ENCODE measurements around the gene CTNND2.

The CTNND2 gene

DNA sequence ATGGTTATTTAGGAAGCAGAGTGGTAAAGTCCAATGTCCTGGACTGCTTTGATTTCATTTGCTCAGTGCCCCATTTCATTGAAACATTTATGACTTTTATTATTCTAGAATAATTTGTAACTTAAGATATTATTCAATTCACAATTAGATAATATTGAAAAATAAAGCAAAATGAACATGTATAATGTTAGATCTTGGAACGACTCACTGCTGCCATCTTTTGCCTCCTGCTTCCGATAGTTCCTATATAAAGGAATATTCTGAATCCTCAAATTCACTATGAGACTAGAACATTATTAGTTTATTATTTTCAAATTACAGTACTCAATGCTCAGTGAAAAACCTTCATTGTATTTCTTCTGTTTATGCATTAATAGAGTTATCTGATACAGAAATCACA, 2.3 kb upstream of the CTNND2 start:
- Histone ChIP-seq H3K27ac (ENCODE audit: low read depth, low read length) (no peak overlapping the region), H3K4me1 (ENCODE audit: control insufficient read depth in 1 of 2, insufficient read depth in 2 of 2, low read length in 2 of 2) (no peaks in the 10 kb centered on the region), H3K4me3 (ENCODE audit: low read depth in 1 of 2, low read length in 2 of 2) (no peak overlapping the region), H3K27me3 (ENCODE audit: control insufficient read depth in 1 of 2, insufficient read depth in 2 of 2, low read length in 2 of 2) (peaks cover 17 to 25% of the 10 kb centered on the region in 2 donors), H3K36me3 (ENCODE audit: control insufficient read depth in 1 of 2, insufficient read depth in 2 of 2, low read length in 2 of 2) (no peaks in the 10 kb centered on the region), H3K9ac (ENCODE audit: low read depth in 1 of 2, low read length in 2 of 2) (no peak overlapping the region), H3K9me3 (ENCODE audit: control insufficient read depth in 1 of 2, low read length in 2 of 2) (no peaks in the 10 kb centered on the region)

DNA sequence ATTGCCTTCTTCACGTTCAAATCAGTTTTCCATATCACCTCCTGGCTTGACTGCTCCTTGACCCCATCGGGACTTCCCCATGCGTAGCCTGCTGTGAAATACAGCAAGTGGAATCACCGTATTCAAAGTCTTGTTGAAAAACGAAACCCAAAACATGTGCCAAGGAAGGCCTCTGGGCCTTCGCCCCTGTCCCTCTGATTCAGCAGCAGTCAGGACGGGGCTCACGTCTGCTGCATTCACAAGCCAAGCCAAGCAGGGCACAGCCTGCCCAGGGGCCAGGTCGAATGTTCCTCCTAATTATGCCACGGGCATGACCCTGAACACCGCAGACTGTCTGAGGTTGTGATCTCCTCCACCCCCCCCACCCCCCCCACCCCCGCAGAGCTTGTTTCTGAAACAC, 960 bp upstream of the CTNND2 start:
- Histone ChIP-seq H3K9ac (ENCODE audit: low read depth in 1 of 2, low read length in 2 of 2) (no peak overlapping the region), H3K27me3 (ENCODE audit: control insufficient read depth in 1 of 2, insufficient read depth in 2 of 2, low read length in 2 of 2) (peaks cover 17 to 25% of the 10 kb centered on the region in 2 donors), H3K27ac (ENCODE audit: low read depth, low read length) (no peak overlapping the region), H3K9me3 (ENCODE audit: control insufficient read depth in 1 of 2, low read length in 2 of 2) (no peaks in the 10 kb centered on the region), H3K36me3 (ENCODE audit: control insufficient read depth in 1 of 2, insufficient read depth in 2 of 2, low read length in 2 of 2) (no peaks in the 10 kb centered on the region), H3K4me1 (ENCODE audit: control insufficient read depth in 1 of 2, insufficient read depth in 2 of 2, low read length in 2 of 2) (no peaks in the 10 kb centered on the region), H3K4me3 (ENCODE audit: low read depth in 1 of 2, low read length in 2 of 2) (no peak overlapping the region)

DNA sequence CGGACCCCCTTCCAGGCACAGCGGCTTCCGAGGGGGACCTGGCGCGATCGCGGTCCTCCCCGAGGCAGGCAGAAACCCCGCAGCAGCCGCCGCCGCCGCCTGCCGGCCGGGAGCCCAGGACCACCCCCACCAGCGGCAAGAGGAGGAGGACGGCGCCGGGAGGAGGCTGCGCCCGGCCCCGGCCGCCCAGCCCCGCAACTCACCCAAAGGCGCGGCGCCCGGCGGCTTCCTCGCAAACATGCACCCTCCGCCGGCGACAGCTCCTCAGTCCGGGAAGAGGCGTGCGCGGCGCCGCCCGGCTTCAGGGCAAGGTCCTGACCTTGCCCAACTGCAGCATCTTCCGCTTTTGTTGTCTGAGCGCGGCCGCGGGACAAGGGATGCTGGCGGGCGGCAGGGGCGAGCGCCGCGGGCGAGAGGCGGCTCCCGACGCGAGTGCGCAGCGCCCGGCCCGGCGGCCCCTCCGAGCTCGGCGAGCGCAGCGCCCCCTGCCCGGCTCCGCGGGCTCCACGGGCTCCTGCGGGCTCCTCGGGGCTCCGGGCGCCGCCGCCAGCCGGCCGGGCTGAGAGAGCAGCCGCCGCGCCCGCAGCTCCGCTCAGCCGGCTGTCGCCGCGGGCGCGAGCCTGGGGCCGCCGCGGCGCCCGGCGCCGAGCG, 507 bp downstream of the CTNND2 start:
- H3K4me3 ChIP-seq (ENCODE audit: low read depth in 1 of 2, low read length in 2 of 2): peak overlapping the region in 1 of 2 donors; percentile 29
- H3K9me3 ChIP-seq (ENCODE audit: control insufficient read depth in 1 of 2, low read length in 2 of 2): no peaks in the 10 kb centered on the region
- H3K27ac ChIP-seq (ENCODE audit: low read depth, low read length): no peak overlapping the region
- no peak overlapping the region for H3K9ac ChIP-seq (ENCODE audit: low read depth in 1 of 2, low read length in 2 of 2)
- no peaks in the 10 kb centered on the region for H3K4me1 ChIP-seq (ENCODE audit: control insufficient read depth in 1 of 2, insufficient read depth in 2 of 2, low read length in 2 of 2)
- no peaks in the 10 kb centered on the region for H3K36me3 ChIP-seq (ENCODE audit: control insufficient read depth in 1 of 2, insufficient read depth in 2 of 2, low read length in 2 of 2)
- peaks cover 17 to 25% of the 10 kb centered on the region in 2 donors for H3K27me3 ChIP-seq (ENCODE audit: control insufficient read depth in 1 of 2, insufficient read depth in 2 of 2, low read length in 2 of 2)

DNA sequence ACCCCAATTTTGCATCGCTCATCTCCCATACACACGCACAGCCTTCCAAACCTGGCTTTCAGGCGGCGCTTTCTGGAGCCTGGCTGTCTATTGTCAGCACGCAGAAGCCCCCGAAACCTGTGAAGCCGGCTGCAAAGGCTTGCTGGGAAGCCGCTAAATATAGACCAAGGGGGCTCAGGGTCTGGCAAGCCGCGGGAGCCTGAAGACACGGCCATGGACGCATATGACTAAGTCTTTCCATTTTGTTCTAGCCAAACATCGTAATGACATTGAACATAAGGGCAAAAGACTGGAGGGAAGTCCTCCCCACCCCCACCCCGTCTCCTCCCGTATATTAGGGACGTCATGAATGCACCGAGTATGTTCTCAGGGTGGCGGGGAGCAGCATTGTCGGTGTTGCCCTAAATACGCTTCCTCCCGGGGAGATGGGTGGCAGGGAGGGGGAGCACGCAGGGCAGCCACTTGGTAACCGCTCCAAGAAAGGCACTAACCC, 1.1 kb downstream of the CTNND2 start:
- Histone ChIP-seq H3K9ac (ENCODE audit: low read depth in 1 of 2, low read length in 2 of 2) (no peak overlapping the region), H3K27me3 (ENCODE audit: control insufficient read depth in 1 of 2, insufficient read depth in 2 of 2, low read length in 2 of 2) (peaks cover 17 to 21% of the 10 kb centered on the region in 2 donors), H3K36me3 (ENCODE audit: control insufficient read depth in 1 of 2, insufficient read depth in 2 of 2, low read length in 2 of 2) (no peaks in the 10 kb centered on the region), H3K4me3 (ENCODE audit: low read depth in 1 of 2, low read length in 2 of 2) (peak overlapping the region in 1 of 2 donors; percentile 29), H3K27ac (ENCODE audit: low read depth, low read length) (no peak overlapping the region), H3K9me3 (ENCODE audit: control insufficient read depth in 1 of 2, low read length in 2 of 2) (no peaks in the 10 kb centered on the region), H3K4me1 (ENCODE audit: control insufficient read depth in 1 of 2, insufficient read depth in 2 of 2, low read length in 2 of 2) (no peaks in the 10 kb centered on the region)

DNA sequence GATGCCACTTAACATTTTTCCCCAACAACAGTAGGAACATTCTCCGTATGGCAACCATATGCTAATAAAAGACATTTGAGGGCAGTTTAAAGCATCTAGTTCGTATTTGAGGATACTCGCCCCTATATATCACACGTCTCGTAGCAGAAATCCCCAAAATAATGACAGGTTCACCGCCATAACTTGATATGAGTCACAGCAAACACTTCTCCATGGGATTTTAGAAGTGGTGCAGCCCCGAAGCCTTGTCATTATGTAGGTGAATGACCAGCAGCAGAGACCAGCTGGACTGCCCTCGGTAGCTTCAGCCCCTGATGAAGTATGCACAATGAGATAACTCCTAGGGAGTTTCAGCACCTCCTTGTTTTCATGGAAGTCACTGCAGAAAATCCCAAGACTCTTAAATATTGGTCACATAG, 2.0 kb downstream of the CTNND2 start:
- Histone ChIP-seq H3K4me1 (ENCODE audit: control insufficient read depth in 1 of 2, insufficient read depth in 2 of 2, low read length in 2 of 2) (no peaks in the 10 kb centered on the region), H3K27me3 (ENCODE audit: control insufficient read depth in 1 of 2, insufficient read depth in 2 of 2, low read length in 2 of 2) (peaks cover 17 to 20% of the 10 kb centered on the region in 2 donors), H3K9ac (ENCODE audit: low read depth in 1 of 2, low read length in 2 of 2) (no peak overlapping the region), H3K27ac (ENCODE audit: low read depth, low read length) (no peak overlapping the region), H3K4me3 (ENCODE audit: low read depth in 1 of 2, low read length in 2 of 2) (no peak overlapping the region), H3K9me3 (ENCODE audit: control insufficient read depth in 1 of 2, low read length in 2 of 2) (no peaks in the 10 kb centered on the region), H3K36me3 (ENCODE audit: control insufficient read depth in 1 of 2, insufficient read depth in 2 of 2, low read length in 2 of 2) (no peaks in the 10 kb centered on the region)

DNA sequence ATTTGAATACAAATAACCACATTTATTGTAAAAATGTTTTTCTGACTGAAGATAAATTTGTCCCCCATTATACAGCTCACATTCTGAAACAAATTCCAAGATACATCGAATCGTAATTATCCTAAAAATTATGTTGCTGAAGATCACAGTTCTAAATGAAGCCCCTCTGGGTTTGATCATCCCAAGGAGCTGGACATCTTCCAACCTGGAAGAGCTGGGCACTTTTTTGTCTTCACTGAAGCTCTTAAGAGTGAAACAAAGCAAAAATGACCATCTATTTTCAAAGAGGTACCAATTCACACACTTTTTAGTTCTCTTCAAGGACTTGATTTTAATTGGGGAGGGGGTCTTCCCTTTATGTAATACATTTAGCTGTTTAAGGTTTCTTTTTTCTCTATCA, 5.5 kb downstream of the CTNND2 start:
- Histone ChIP-seq H3K9me3 (ENCODE audit: control insufficient read depth in 1 of 2, low read length in 2 of 2) (peaks cover 0 to 4% of the 10 kb centered on the region in 2 donors), H3K4me1 (ENCODE audit: control insufficient read depth in 1 of 2, insufficient read depth in 2 of 2, low read length in 2 of 2) (no peaks in the 10 kb centered on the region), H3K36me3 (ENCODE audit: control insufficient read depth in 1 of 2, insufficient read depth in 2 of 2, low read length in 2 of 2) (no peaks in the 10 kb centered on the region), H3K27me3 (ENCODE audit: control insufficient read depth in 1 of 2, insufficient read depth in 2 of 2, low read length in 2 of 2) (peaks cover 8 to 10% of the 10 kb centered on the region in 2 donors), H3K9ac (ENCODE audit: low read depth in 1 of 2, low read length in 2 of 2) (no peak overlapping the region), H3K4me3 (ENCODE audit: low read depth in 1 of 2, low read length in 2 of 2) (no peak overlapping the region), H3K27ac (ENCODE audit: low read depth, low read length) (no peak overlapping the region)

DNA sequence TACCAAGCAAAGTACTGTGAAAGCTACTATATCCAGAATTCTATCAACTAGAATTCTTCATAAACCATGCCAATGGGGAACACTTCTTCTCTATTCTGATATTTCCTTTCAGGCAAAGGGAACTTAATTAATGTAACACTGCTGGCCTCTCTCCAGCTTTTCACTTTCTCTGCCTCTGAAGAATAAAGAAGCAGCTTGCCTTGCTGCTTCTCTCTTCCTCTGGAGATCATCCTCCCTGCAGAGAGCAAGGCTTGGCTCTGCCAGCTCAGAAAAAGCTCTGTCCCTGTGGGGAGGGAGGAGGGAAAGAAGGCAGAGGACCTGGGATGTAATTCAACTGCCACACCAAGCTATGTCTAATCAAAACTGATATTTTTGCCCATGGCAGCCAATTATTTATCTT, 6.5 kb downstream of the CTNND2 start:
- Histone ChIP-seq H3K27me3 (ENCODE audit: control insufficient read depth in 1 of 2, insufficient read depth in 2 of 2, low read length in 2 of 2) (peaks cover under 1 to 4% of the 10 kb centered on the region in 2 donors), H3K36me3 (ENCODE audit: control insufficient read depth in 1 of 2, insufficient read depth in 2 of 2, low read length in 2 of 2) (no peaks in the 10 kb centered on the region), H3K9ac (ENCODE audit: low read depth in 1 of 2, low read length in 2 of 2) (no peak overlapping the region), H3K27ac (ENCODE audit: low read depth, low read length) (no peak overlapping the region), H3K4me1 (ENCODE audit: control insufficient read depth in 1 of 2, insufficient read depth in 2 of 2, low read length in 2 of 2) (no peaks in the 10 kb centered on the region), H3K9me3 (ENCODE audit: control insufficient read depth in 1 of 2, low read length in 2 of 2) (peaks cover 0 to 4% of the 10 kb centered on the region in 2 donors), H3K4me3 (ENCODE audit: low read depth in 1 of 2, low read length in 2 of 2) (no peak overlapping the region)

DNA sequence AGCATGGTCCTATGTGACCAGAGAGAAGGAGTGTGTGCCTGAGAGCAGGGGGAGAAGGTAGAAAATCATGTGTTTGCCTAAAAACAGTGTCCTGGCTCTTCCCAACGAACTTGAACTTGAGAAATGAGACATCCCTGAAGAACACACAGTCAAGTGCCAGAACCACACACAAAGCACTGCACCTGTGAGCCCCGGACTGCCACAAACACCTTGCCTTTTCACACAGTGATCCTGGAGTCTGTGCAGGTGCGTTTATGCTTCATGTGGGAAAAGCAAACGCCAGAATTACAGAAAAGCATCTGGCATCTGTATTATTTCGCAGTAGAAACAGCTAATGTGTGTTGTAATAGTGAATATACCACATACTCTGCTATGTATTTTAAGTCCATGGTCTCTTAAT, 9.3 kb downstream of the CTNND2 start:
- Histone ChIP-seq H3K4me3 (ENCODE audit: low read depth in 1 of 2, low read length in 2 of 2) (no peak overlapping the region), H3K27me3 (ENCODE audit: control insufficient read depth in 1 of 2, insufficient read depth in 2 of 2, low read length in 2 of 2) (no peaks in the 10 kb centered on the region), H3K9me3 (ENCODE audit: control insufficient read depth in 1 of 2, low read length in 2 of 2) (peaks cover 0 to 4% of the 10 kb centered on the region in 2 donors), H3K4me1 (ENCODE audit: control insufficient read depth in 1 of 2, insufficient read depth in 2 of 2, low read length in 2 of 2) (no peaks in the 10 kb centered on the region), H3K36me3 (ENCODE audit: control insufficient read depth in 1 of 2, insufficient read depth in 2 of 2, low read length in 2 of 2) (no peaks in the 10 kb centered on the region), H3K27ac (ENCODE audit: low read depth, low read length) (no peak overlapping the region), H3K9ac (ENCODE audit: low read depth in 1 of 2, low read length in 2 of 2) (no peak overlapping the region)

DNA sequence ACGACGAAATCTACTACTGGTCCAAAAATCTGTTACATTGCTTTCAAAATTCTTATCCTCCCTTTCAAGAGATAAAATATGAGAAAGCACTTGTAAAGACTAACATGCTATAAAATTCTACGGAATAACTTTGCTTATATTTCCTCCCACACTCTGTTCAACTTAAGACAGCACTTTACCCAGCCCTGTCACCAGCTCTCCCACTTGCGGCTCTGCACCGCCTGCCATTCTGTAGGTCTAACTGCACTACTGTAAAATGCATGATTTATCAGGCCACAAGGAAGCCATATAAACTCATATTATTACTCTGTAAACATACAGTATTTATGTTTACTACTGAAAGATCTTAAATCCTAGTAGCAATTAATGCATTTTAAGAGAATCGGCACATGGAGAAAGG, 11.4 kb downstream of the CTNND2 start:
- H3K4me3 ChIP-seq (ENCODE audit: low read depth in 1 of 2, low read length in 2 of 2): no peak overlapping the region
- no peaks in the 10 kb centered on the region for H3K27me3 ChIP-seq (ENCODE audit: control insufficient read depth in 1 of 2, insufficient read depth in 2 of 2, low read length in 2 of 2)
- no peaks in the 10 kb centered on the region for H3K36me3 ChIP-seq (ENCODE audit: control insufficient read depth in 1 of 2, insufficient read depth in 2 of 2, low read length in 2 of 2)
- H3K4me1 ChIP-seq (ENCODE audit: control insufficient read depth in 1 of 2, insufficient read depth in 2 of 2, low read length in 2 of 2): no peaks in the 10 kb centered on the region
- peaks cover 0 to 4% of the 10 kb centered on the region in 2 donors for H3K9me3 ChIP-seq (ENCODE audit: control insufficient read depth in 1 of 2, low read length in 2 of 2)
- no peak overlapping the region for H3K27ac ChIP-seq (ENCODE audit: low read depth, low read length)
- H3K9ac ChIP-seq (ENCODE audit: low read depth in 1 of 2, low read length in 2 of 2): no peak overlapping the region

DNA sequence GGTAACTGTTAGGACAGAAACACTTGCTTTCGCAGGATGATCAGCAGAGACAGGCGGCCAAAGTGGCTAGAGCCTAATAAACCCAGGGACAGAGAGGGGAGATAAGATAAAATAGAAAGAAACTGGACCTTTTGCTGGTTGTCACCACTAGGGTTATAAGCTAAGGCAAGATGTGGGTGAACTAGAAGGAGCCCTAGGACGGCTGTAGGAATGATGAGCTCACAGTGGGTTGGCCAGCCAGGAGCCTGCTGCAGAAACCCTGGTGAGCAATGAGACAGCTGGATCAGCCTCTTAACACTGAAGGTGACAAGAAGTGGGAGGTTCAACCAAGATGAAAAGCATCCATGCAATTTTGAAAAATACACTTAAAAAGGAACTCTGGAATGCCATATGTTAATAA, 13.5 kb downstream of the CTNND2 start:
- no peaks in the 10 kb centered on the region for H3K4me1 ChIP-seq (ENCODE audit: control insufficient read depth in 1 of 2, insufficient read depth in 2 of 2, low read length in 2 of 2)
- no peak overlapping the region for H3K9ac ChIP-seq (ENCODE audit: low read depth in 1 of 2, low read length in 2 of 2)
- H3K9me3 ChIP-seq (ENCODE audit: control insufficient read depth in 1 of 2, low read length in 2 of 2): peaks cover 0 to 4% of the 10 kb centered on the region in 2 donors
- no peak overlapping the region for H3K4me3 ChIP-seq (ENCODE audit: low read depth in 1 of 2, low read length in 2 of 2)
- H3K36me3 ChIP-seq (ENCODE audit: control insufficient read depth in 1 of 2, insufficient read depth in 2 of 2, low read length in 2 of 2): no peaks in the 10 kb centered on the region
- H3K27ac ChIP-seq (ENCODE audit: low read depth, low read length): no peak overlapping the region
- H3K27me3 ChIP-seq (ENCODE audit: control insufficient read depth in 1 of 2, insufficient read depth in 2 of 2, low read length in 2 of 2): no peaks in the 10 kb centered on the region

Data from duodenal mucosa (tissue), 2 donors.